ENCODE data around the gene KCNH2. TPM values are rescaled to one million over a fixed set of nuclear protein-coding genes. Genes with fewer than 3 reads are reported as not detected.

KCNH2 gene
- total and polyA plus RNA-seq, 2 experiments from 2014 or later = 48.0 to 110 TPM

- no peak for DNase-seq (ENCODE audit: low read depth in 1 of 2, low spot score in 1 of 2)
- H3K4me3 ChIP-seq = no peak overlapping the region
- H3K27me3 ChIP-seq = peaks cover 10% of the 10 kb centered on the region
- H3K27ac ChIP-seq = no peak overlapping the region
- peaks cover 21% of the 10 kb centered on the region for H3K4me1 ChIP-seq (ENCODE audit: low read depth)
- H3K9me3 ChIP-seq (ENCODE audit: low read depth) = no peaks in the 10 kb centered on the region
- no peak for TF ChIP-seq CTCF (IDR thresholded peaks at IDR 0.05; ENCODE audit: low read depth, low read length)
- no peaks in the 10 kb centered on the region for H3K36me3 ChIP-seq
Measured at GRCh38 chr7:151016942-151017341, 38.8 kb upstream of the KCNH2 start.

GRCh38 chr7:151016505-151016904 is 38.4 kb upstream of the KCNH2 start:
- H3K4me3 ChIP-seq = no peak overlapping the region
- no peak for TF ChIP-seq CTCF (IDR thresholded peaks at IDR 0.05; ENCODE audit: low read depth, low read length)
- no peaks in the 10 kb centered on the region for H3K9me3 ChIP-seq (ENCODE audit: low read depth)
- DNase-seq (ENCODE audit: low read depth in 1 of 2, low spot score in 1 of 2) = no peak
- H3K36me3 ChIP-seq = no peaks in the 10 kb centered on the region
- peaks cover 21% of the 10 kb centered on the region for H3K4me1 ChIP-seq (ENCODE audit: low read depth)
- peaks cover 10% of the 10 kb centered on the region for H3K27me3 ChIP-seq
- no peak overlapping the region for H3K27ac ChIP-seq

- Histone ChIP-seq H3K4me3 (no peak overlapping the region), H3K9me3 (ENCODE audit: low read depth) (no peaks in the 10 kb centered on the region), H3K27me3 (peaks cover 10% of the 10 kb centered on the region), H3K36me3 (no peaks in the 10 kb centered on the region), H3K4me1 (ENCODE audit: low read depth) (peaks cover 20% of the 10 kb centered on the region), H3K27ac (no peak overlapping the region)
- no peak for TF ChIP-seq CTCF (IDR thresholded peaks at IDR 0.05; ENCODE audit: low read depth, low read length)
- no peak for DNase-seq (ENCODE audit: low read depth in 1 of 2, low spot score in 1 of 2)
Measured at GRCh38 chr7:151015967-151016366, 37.8 kb upstream of the KCNH2 start.

- TF ChIP-seq CTCF (IDR thresholded peaks at IDR 0.05; ENCODE audit: low read depth, low read length) = no peak
- DNase-seq (ENCODE audit: low read depth in 1 of 2, low spot score in 1 of 2) = no peak
- no peak overlapping the region for H3K4me3 ChIP-seq
- no peaks in the 10 kb centered on the region for H3K36me3 ChIP-seq
- H3K4me1 ChIP-seq (ENCODE audit: low read depth) = peaks cover 20% of the 10 kb centered on the region
- H3K27ac ChIP-seq = no peak overlapping the region
- H3K9me3 ChIP-seq (ENCODE audit: low read depth) = no peaks in the 10 kb centered on the region
- peaks cover 10% of the 10 kb centered on the region for H3K27me3 ChIP-seq
Measured at GRCh38 chr7:151014950-151015349, 36.8 kb upstream of the KCNH2 start.

GRCh38 chr7:151013733-151014497 is 35.8 kb upstream of the KCNH2 start:
- Histone ChIP-seq H3K9me3 (ENCODE audit: low read depth) (no peaks in the 10 kb centered on the region), H3K27ac (no peak overlapping the region), H3K4me3 (no peak overlapping the region), H3K36me3 (no peaks in the 10 kb centered on the region), H3K27me3 (peaks cover 7% of the 10 kb centered on the region), H3K4me1 (ENCODE audit: low read depth) (peaks cover 30% of the 10 kb centered on the region)
- peak; percentile 59 to 67 for DNase-seq (ENCODE audit: low read depth in 1 of 2, low spot score in 1 of 2)
- peak; percentile 10 for TF ChIP-seq CTCF (IDR thresholded peaks at IDR 0.05; ENCODE audit: low read depth, low read length)
